SK-N-SH (cell line): ENCODE data around the gene GARNL3.

ENCODE experiments used
- CTCF ChIP-seq: fragments of 200-600 bp; sonication (generic); IDR thresholded peaks from 2 replicates; pipeline ENCODE4 v1.6.1; 2017; ENCODE audit warnings: antibody characterized with exemption, mild to moderate bottlenecking, moderate library complexity
- ELF1 ChIP-seq: IDR thresholded peaks from 2 replicates; pipeline ENCODE4 v1.4.0; 2012
- EZH2phosphoT487 ChIP-seq: fragments of 200-600 bp; sonication (generic); IDR thresholded peaks from 2 replicates; pipeline ENCODE4 v1.6.1; 2017; ENCODE audit warnings: low read depth, mixed run types, mild to moderate bottlenecking, antibody characterized with exemption, moderate library complexity, borderline replicate concordance
- FOXM1 ChIP-seq: IDR thresholded peaks from 2 replicates; pipeline ENCODE4 v1.4.0; 2012; ENCODE audit warnings: low read depth, mild to moderate bottlenecking
- GABPA ChIP-seq: IDR thresholded peaks from 2 replicates; pipeline ENCODE4 v1.4.0; 2012; ENCODE audit warnings: low read depth, mild to moderate bottlenecking
- GATA2 ChIP-seq: sonication (generic); formaldehyde crosslinking; IDR thresholded peaks from 2 replicates; pipeline ENCODE4 v1.5.0; 2020; ENCODE audit warnings: mild to moderate bottlenecking, missing genetic modification reagents
- IRF3 ChIP-seq: fragments of 150-350 bp; IDR thresholded peaks from 2 replicates; pipeline ENCODE4 v1.6.1; 2016; ENCODE audit warnings: mild to moderate bottlenecking, low read depth, low read length
- POLR2AphosphoS5 ChIP-seq: IDR thresholded peaks from 2 replicates; pipeline ENCODE4 v1.6.1; 2012; ENCODE audit warnings: low read depth, low read length
- RAD21 ChIP-seq: IDR thresholded peaks from 2 replicates; pipeline ENCODE4 v1.6.1; 2012; ENCODE audit warnings: mild to moderate bottlenecking, low read length
- TAF1 ChIP-seq: IDR thresholded peaks from 2 replicates; pipeline ENCODE4 v1.6.1; 2012; ENCODE audit warnings: low read depth, mild to moderate bottlenecking, low read length, moderate library complexity, borderline replicate concordance
- TEAD4 ChIP-seq: IDR thresholded peaks from 2 replicates; pipeline ENCODE4 v1.4.0; 2012; ENCODE audit warnings: mild to moderate bottlenecking, borderline replicate concordance; ENCODE audit not compliant: insufficient read depth
- USF2 ChIP-seq: fragments of 150-350 bp; IDR thresholded peaks from 2 replicates; pipeline ENCODE4 v1.6.1; 2017; ENCODE audit warnings: antibody characterized with exemption, low read length, low read depth, borderline replicate concordance
- YY1 ChIP-seq: IDR thresholded peaks from 2 replicates; pipeline ENCODE4 v1.4.0; 2012; ENCODE audit warnings: low read depth, mild to moderate bottlenecking
- TF ChIP-seq, protein P1 (sequence below): IDR thresholded peaks from 2 replicates; pipeline ENCODE4 v1.4.0; 2012; ENCODE audit warnings: low read depth, borderline replicate concordance

GRCh38 chr9:127292415-127292814, 27.8 kb downstream of the GARNL3 start:
- TF ChIP-seq CTCF (no peak), GATA2 (CRISPR knock-in tag) (no peak), YY1 (no peak), FOXM1 (no peak), TAF1 (no peak), ELF1 (no peak), GABPA (no peak), EZH2phosphoT487 (no peak), USF2 (no peak), IRF3 (no peak), RAD21 (no peak), TEAD4 (no peak), POLR2AphosphoS5 (no peak)
- TF ChIP-seq, protein P1, sequence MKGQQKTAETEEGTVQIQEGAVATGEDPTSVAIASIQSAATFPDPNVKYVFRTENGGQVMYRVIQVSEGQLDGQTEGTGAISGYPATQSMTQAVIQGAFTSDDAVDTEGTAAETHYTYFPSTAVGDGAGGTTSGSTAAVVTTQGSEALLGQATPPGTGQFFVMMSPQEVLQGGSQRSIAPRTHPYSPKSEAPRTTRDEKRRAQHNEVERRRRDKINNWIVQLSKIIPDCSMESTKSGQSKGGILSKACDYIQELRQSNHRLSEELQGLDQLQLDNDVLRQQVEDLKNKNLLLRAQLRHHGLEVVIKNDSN: no peak
